Suprapubic skin (tissue), 3 donors: Measurements from ENCODE around the gene CGAS.

Experiments used
- CTCF ChIP-seq, 2 donors: fragments of 200-600 bp in 1 of 2; fragments of 450-650 bp in 1 of 2; sonication (generic) in 1 of 2; IDR thresholded peaks; one replicate each; pipeline ENCODE4 v1.5.1; 2016 to 2019; ENCODE audit warnings: antibody characterized with exemption in 2 of 2, mild to moderate bottlenecking in 1 of 2, moderate library complexity in 1 of 2
- POLR2A ChIP-seq, 2 donors: fragments of 450-650 bp; IDR thresholded peaks; one replicate each; pipeline ENCODE4 v1.6.1; 2017; ENCODE audit warnings: antibody characterized with exemption in 2 of 2, mild to moderate bottlenecking in 2 of 2, moderate library complexity in 2 of 2

GRCh38 chr6:73455865-73456629, 4.0 kb upstream of the CGAS start:
- TF ChIP-seq POLR2A (IDR thresholded peaks at IDR 0.05) (no peak), CTCF (IDR thresholded peaks at IDR 0.05) (no peak)
